Pancreas (tissue), 10 donors: ENCODE measurements around the gene ATRN. TPM values are rescaled to one million over a fixed set of nuclear protein-coding genes. Genes with fewer than 3 reads are reported as not detected.

Source experiments
- ATAC-seq, 4 donors: fragments of 200-7000 bp; cut with Tn5 transposase; one replicate each; pipeline versions ENCODE4 v1.8.0 to v1.9.1; 2020; ENCODE audit warnings: mild to moderate bottlenecking in 4 of 4, moderate library complexity in 4 of 4
- DNase-seq, 6 donors: peaks; one replicate each; pipeline ENCODE4 v3.0.0-alpha.2; 2020
- FAIRE-seq: peaks from 2 replicates; lab custom pipeline; 2012; peaks lifted over from hg19 to GRCh38; lab: Jason Lieb, UNC
- H3K27ac ChIP-seq, 4 donors: fragments of 200-600 bp; sonication (generic); 1 replicate in 3 of 4; 2 replicates in 1 of 4; pipeline versions ENCODE4 v1.5.0 to v1.8.0; 2020
- H3K27me3 ChIP-seq, 4 donors: fragments of 200-600 bp; one replicate each; pipeline ENCODE4 v1.8.0; 2021
- H3K36me3 ChIP-seq, 3 donors: fragments of 200-600 bp; sonication (generic) in 1 of 3; one replicate each; pipeline versions ENCODE4 v1.5.0 to v1.8.0; 2020 to 2021
- H3K4me1 ChIP-seq, 3 donors: fragments of 200-600 bp; one replicate each; pipeline ENCODE4 v1.8.0; 2021
- H3K4me3 ChIP-seq, 4 donors: fragments of 200-600 bp; sonication (generic) in 2 of 4; one replicate each; pipeline versions ENCODE4 v1.5.0 to v1.8.0; 2020 to 2021
- H3K9me3 ChIP-seq, 4 donors: fragments of 200-600 bp; one replicate each; pipeline ENCODE4 v1.8.0; 2021
- CTCF ChIP-seq, 4 donors: fragments of 200-600 bp; sonication (generic) in 3 of 4; IDR thresholded peaks; one replicate each; pipeline versions ENCODE4 v1.5.0 to v1.8.0; 2021; ENCODE audit warnings: antibody characterized with exemption in 4 of 4
- WGBS, 2 donors: extraction: QIAGEN DNeasy Blood & Tissue Kit; methylation state at CpG; one replicate each; pipeline ENCODE4 v1.1.7; 2013; 5-methylcytosine and 5-hydroxymethylcytosine counted together
- intact Hi-C, 3 donors: fragments of 100-400 bp; cut with DNase I; formaldehyde crosslinking; loops; one replicate each; pipeline versions ENCODE4 v1.11.1 to v1.14.2; 2022
- polyA plus RNA-seq, 2 donors: library from polyadenylated mRNA; stranded (reverse); fragments of 200-250 nt; gene quantifications; one replicate each; pipeline ENCODE4 v1.2.3, GENCODE V29; 2013
- total RNA-seq, 6 donors: library from RNA; stranded (reverse); fragmentation: NEBNext Ultra II Directional in 4 of 6; extraction: Animal tissue kit (Norgen Biotek cat#: 25700) in 4 of 6; gene quantifications; one replicate each; pipeline versions ENCODE4 v1.2.1 to v1.2.4, GENCODE V29; 2021 to 2023
- donor health status: healthy with polysubstance abuse.
- donor health status: DM: no; HTN: no; CAD: no; lungs with moderate emphysema.
- donor health status: DM: no; HTN: no; CAD: no.
- donor health status: control.
- donor health status: control.
- donor health status: Bipolar disorder and iron deficiency.
- donor health status: DM: yes; HTN: yes; CAD: no.
- donor health status: DM: no; HTN: no; CAD: no.
- donor health status: DM: no; HTN: no; CAD: no.
- donor health status: DM: yes; HTN: yes; CAD: no.

The ATRN gene
- total and polyA plus RNA-seq, 8 donors, result 3.6 to 30.4 (median 20.6) TPM

GRCh38 chr20:3621111-3621510 lies 150.3 kb downstream of the ATRN start:
- 94 to 95% methylated on average over 8 of the region's 8 CpGs for WGBS, 2 donors
- H3K36me3 ChIP-seq, result peaks cover 0 to 7% (median 0%) of the 10 kb centered on the region in 3 donors
- intact Hi-C loops, result no loop called here
- H3K9me3 ChIP-seq, result no peaks in the 10 kb centered on the region
- FAIRE-seq (no peak), DNase-seq (no peak), ATAC-seq (no peak)
- no peak overlapping the region for H3K4me3 ChIP-seq
- H3K27ac ChIP-seq, result no peak overlapping the region
- no peaks in the 10 kb centered on the region for H3K4me1 ChIP-seq
- no peaks in the 10 kb centered on the region for H3K27me3 ChIP-seq
- TF ChIP-seq CTCF (IDR thresholded peaks at IDR 0.05), result no peak

GRCh38 chr20:3622406-3622805 lies 151.6 kb downstream of the ATRN start:
- FAIRE-seq, result no peak
- Histone ChIP-seq H3K27ac (no peak overlapping the region), H3K36me3 (peaks cover 0 to 12% (median 0%) of the 10 kb centered on the region in 3 donors), H3K4me1 (no peaks in the 10 kb centered on the region), H3K27me3 (no peaks in the 10 kb centered on the region), H3K4me3 (no peak overlapping the region), H3K9me3 (no peaks in the 10 kb centered on the region)
- no peak for ATAC-seq
- no peak for DNase-seq
- WGBS, 2 donors, result 72 to 79% methylated on average over 4 of the region's 4 CpGs
- intact Hi-C loops, result no loop called here
- TF ChIP-seq CTCF (IDR thresholded peaks at IDR 0.05), result no peak

GRCh38 chr20:3627476-3627875 lies 156.7 kb downstream of the ATRN start:
- Histone ChIP-seq H3K4me1 (no peaks in the 10 kb centered on the region), H3K36me3 (peaks cover 0 to 15% (median 0%) of the 10 kb centered on the region in 3 donors), H3K27ac (no peak overlapping the region), H3K9me3 (no peaks in the 10 kb centered on the region), H3K27me3 (no peaks in the 10 kb centered on the region), H3K4me3 (no peak overlapping the region)
- DNase-seq (no peak), ATAC-seq (no peak), FAIRE-seq (no peak)
- WGBS, 2 donors, result 91 to 95% methylated on average over 2 of the region's 2 CpGs
- intact Hi-C loops, result no loop called here
- no peak for TF ChIP-seq CTCF (IDR thresholded peaks at IDR 0.05)

GRCh38 chr20:3628502-3629314 lies 157.9 kb downstream of the ATRN start:
- ATAC-seq (no peak), DNase-seq (no peak), FAIRE-seq (no peak)
- Histone ChIP-seq H3K4me3 (no peak overlapping the region), H3K36me3 (peaks cover 0 to 15% (median 0%) of the 10 kb centered on the region in 3 donors), H3K4me1 (peaks cover 3 to 6% (median 5%) of the 10 kb centered on the region in 3 donors), H3K27ac (no peak overlapping the region), H3K9me3 (no peaks in the 10 kb centered on the region), H3K27me3 (no peaks in the 10 kb centered on the region)
- 84 to 89% methylated on average over 16 of the region's 16 CpGs for WGBS, 2 donors
- intact Hi-C loops, result no loop called here
- TF ChIP-seq CTCF (IDR thresholded peaks at IDR 0.05), result no peak

GRCh38 chr20:3629893-3630292 lies 159.1 kb downstream of the ATRN start:
- intact Hi-C loops, result no loop called here
- FAIRE-seq, result no peak
- H3K27ac ChIP-seq, result peak overlapping the region in 1 of 4 donors; percentile 9
- H3K4me3 ChIP-seq, result no peak overlapping the region
- no peaks in the 10 kb centered on the region for H3K27me3 ChIP-seq
- peaks cover 3 to 16% (median 10%) of the 10 kb centered on the region in 3 donors for H3K4me1 ChIP-seq
- TF ChIP-seq CTCF (IDR thresholded peaks at IDR 0.05), result no peak
- no peaks in the 10 kb centered on the region for H3K9me3 ChIP-seq
- no peak for ATAC-seq
- 89 to 92% methylated on average over 2 of the region's 2 CpGs for WGBS, 2 donors
- H3K36me3 ChIP-seq, result peaks cover 0 to 13% (median 0%) of the 10 kb centered on the region in 3 donors
- DNase-seq, result no peak
